HL-60 (cell line): ENCODE measurements around the gene LIFR.
"Not testable (repeated sequence)": the region's sequence is repeated elsewhere in the genome, so short reads cannot be mapped to it uniquely, and the experiment has no call there.

Source experiments
- DNase-seq, 2 experiments: peaks; one replicate each; pipeline ENCODE4 v3.0.0-alpha.2; 2010 to 2020; ENCODE audit warnings: low read depth in 1 of 2, low spot score in 1 of 2
- H3K27ac ChIP-seq: fragments of 250-450 bp; sonication (Bioruptor Pico); replicated peaks from 2 replicates; pipeline ENCODE4 v1.5.1; 2020; ENCODE audit warnings: mild to moderate bottlenecking, moderate library complexity
- H3K27me3 ChIP-seq: fragments of 250-450 bp; sonication (Bioruptor Pico); 2 replicates; pipeline ENCODE4 v1.5.1; 2021; ENCODE audit warnings: mild to moderate bottlenecking, moderate library complexity; ENCODE audit not compliant: insufficient read depth, poor library complexity, severe bottlenecking
- H3K4me3 ChIP-seq: replicated peaks from 2 replicates; pipeline ENCODE4 v1.5.1; 2011; ENCODE audit warnings: mild to moderate bottlenecking, control low read depth, low read length; ENCODE audit not compliant: insufficient read depth
- CTCF ChIP-seq: IDR thresholded peaks from one replicate; pipeline ENCODE4 v1.5.1; 2011; ENCODE audit warnings: low read length, control low read depth, inconsistent platforms; ENCODE audit not compliant: insufficient read depth
- GABPA ChIP-seq: IDR thresholded peaks from 2 replicates; pipeline ENCODE4 v1.6.1; 2012; ENCODE audit warnings: low read depth
- POLR2AphosphoS5 ChIP-seq: IDR thresholded peaks from 2 replicates; pipeline ENCODE4 v1.6.1; 2012; ENCODE audit warnings: low read depth
- REST ChIP-seq: IDR thresholded peaks from 2 replicates; pipeline ENCODE4 v1.6.1; 2012; ENCODE audit warnings: low read depth; ENCODE audit not compliant: insufficient replicate concordance
- SPI1 ChIP-seq: IDR thresholded peaks from 2 replicates; pipeline ENCODE4 v1.6.1; 2012; ENCODE audit warnings: low read depth, mild to moderate bottlenecking, borderline replicate concordance

The LIFR gene

DNA sequence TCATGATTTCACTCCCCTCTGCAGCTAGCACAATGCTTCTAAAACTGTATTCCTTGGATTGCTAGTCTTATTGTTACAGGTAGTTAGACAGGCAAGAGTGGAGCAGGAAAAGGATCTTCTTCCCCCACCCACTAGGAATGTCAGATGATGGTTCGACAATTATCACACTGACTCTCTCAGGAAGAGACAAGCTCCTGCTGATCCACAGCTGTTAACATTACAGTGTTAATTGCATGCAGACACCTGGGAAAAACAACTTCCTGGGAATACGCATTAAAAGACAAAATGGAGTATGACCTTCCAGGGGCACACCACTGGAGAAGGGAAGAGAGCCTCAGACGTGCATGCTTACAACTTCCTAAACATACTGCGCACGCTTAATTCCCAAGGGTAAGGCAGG, 46.2 kb upstream of the LIFR start:
- Histone ChIP-seq H3K4me3 (no peak overlapping the region), H3K27me3 (no peaks in the 10 kb centered on the region), H3K27ac (no peak overlapping the region)
- no peak for DNase-seq
- TF ChIP-seq SPI1, result no peak
- no peak for TF ChIP-seq GABPA
- no peak for TF ChIP-seq REST
- TF ChIP-seq CTCF, result no peak
- no peak for TF ChIP-seq POLR2AphosphoS5

DNA sequence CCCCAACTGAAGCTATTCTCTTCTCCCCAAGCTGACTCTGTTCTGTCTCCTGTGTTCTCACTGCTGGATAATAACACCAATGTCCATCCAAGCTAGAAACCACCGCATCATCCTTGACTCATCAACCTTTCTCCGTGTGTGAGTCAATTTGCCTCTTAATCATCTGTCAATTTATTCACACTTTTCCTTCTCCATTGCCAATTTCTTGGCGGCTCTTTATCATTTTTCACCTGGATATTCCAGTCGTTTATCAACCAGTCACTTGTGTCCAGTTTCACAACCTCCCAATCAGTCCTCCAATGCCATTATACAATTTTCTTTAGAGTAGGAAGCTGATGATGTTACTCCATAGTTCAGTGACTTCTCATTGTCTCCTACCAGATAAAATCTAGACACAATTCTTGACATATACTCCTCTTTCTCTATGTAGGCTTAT, 45.4 kb upstream of the LIFR start:
- H3K27me3 ChIP-seq, result no peaks in the 10 kb centered on the region
- H3K27ac ChIP-seq, result no peak overlapping the region
- TF ChIP-seq GABPA, result no peak
- TF ChIP-seq POLR2AphosphoS5, result no peak
- TF ChIP-seq REST, result no peak
- TF ChIP-seq SPI1, result no peak
- no peak for TF ChIP-seq CTCF
- no peak for DNase-seq
- H3K4me3 ChIP-seq, result no peak overlapping the region

DNA sequence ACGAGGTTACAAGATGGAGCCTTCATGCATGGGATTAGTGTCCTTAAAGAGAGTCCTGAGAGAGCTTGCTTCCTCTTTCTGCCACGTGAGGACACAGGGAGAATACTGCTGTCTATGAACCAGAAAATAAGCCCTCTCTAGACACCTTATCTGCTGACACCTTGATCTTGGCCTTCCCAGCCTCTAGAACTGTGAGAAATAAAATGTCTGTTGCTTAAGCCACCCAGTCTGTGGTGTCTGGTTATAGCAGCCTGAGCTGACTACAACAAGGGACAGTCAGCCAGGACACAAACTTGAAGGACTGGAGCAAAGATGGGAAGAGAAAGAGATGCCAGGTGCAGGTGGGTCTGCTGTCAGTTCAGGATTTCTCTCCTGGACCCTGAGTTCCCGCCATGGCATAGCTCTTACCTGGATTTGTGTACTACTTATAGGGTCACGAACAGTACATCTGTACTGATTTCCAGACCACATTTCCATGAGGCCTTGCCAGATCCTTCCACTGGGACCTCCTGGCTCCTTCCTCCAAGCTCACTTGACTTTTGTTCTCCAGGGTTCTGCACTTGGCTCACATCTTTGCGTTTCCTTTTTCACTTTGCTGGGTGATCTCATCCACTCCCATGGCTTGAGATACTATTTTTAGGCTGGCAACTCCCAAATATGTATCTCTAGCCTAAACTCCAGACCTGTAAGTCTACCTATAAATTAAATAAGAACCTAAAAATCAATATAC, 44.9 kb upstream of the LIFR start:
- Histone ChIP-seq H3K4me3 (no peak overlapping the region), H3K27ac (no peak overlapping the region; the same call in 1 of the 2 replicates), H3K27me3 (no peaks in the 10 kb centered on the region)
- TF ChIP-seq GABPA, result no peak
- peak in 1 of 2 experiments; percentile 9 for DNase-seq

GRCh38 chr5:38600329-38601045, 44.0 kb upstream of the LIFR start:
- peak overlapping the region; percentile 18; the same call in 1 of the 2 replicates for H3K27ac ChIP-seq

DNA sequence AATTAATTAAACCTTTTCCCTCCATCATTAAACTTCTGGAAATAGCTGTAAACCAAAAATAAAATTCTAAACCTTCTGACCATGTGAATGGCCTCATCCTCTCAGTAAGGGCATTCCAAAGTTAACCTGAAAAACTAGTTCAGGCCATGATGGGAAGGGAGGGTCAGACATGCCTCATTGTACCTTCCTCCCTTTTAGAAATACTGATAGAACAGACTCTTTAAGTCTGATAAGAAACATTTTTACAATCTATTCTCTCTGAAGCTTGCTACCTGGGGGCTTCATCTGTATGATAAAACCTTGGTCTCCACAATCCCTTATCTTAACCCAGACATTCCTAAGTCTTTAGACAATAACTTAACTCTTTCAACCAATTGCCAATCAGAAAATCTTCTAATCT, 43.3 kb upstream of the LIFR start:
- not testable (repeated sequence) for H3K27ac ChIP-seq, H3K27me3 ChIP-seq, DNase-seq, H3K4me3 ChIP-seq

More at GRCh38 chr5:38600329-38601045, 44.0 kb upstream of the LIFR start:
- TF ChIP-seq POLR2AphosphoS5, result peak; percentile 49
- peak; percentile 42; the same call in 1 of the 2 replicates for TF ChIP-seq SPI1
- no peak for TF ChIP-seq CTCF
- DNase-seq, result peak; percentile 20 to 87
- Histone ChIP-seq H3K27me3 (no peaks in the 10 kb centered on the region), H3K4me3 (no peak overlapping the region)
